Caco-2 (cell line): ENCODE results near the gene CSK. TPM values are rescaled to one million over a fixed set of nuclear protein-coding genes. Genes with fewer than 3 reads are reported as not detected.

ENCODE experiments used
- BruUV-seq: library from RNA; stranded (reverse); fragments of 400-500 nt; replicated peaks from 2 replicates; lab custom pipeline; 2021; lab: Mats Ljungman, UMichigan
- CTCF ChIA-PET: fragments of 300-600 bp; sonication (Branson Sonifier 250); formaldehyde crosslinking; loops from one replicate; lab custom pipeline; 2022; ENCODE audit warnings: antibody characterized with exemption; lab: Charles Lee
- POLR2A ChIA-PET: fragments of 300-600 bp; sonication (Branson Sonifier 250); formaldehyde crosslinking; loops from one replicate; lab custom pipeline; 2022; ENCODE audit warnings: antibody characterized with exemption; lab: Charles Lee
- DNase-seq, 2 experiments: peaks; one replicate each; pipeline versions ENCODE4 v3.0.0 to v3.0.0-alpha.2; 2020 to 2022
- H3K27me3 ChIP-seq: replicated peaks from 2 replicates; pipeline ENCODE4 v1.6.0; 2011; ENCODE audit warnings: low read length; ENCODE audit not compliant: control insufficient read depth, insufficient read depth
- H3K36me3 ChIP-seq: 2 replicates; pipeline ENCODE4 v1.5.1; 2011; ENCODE audit warnings: low read length; ENCODE audit not compliant: control insufficient read depth, insufficient read depth
- H3K4me1 ChIP-seq: fragments of 250-450 bp; sonication (Bioruptor Pico); 2 replicates; pipeline ENCODE4 v1.5.1; 2020; ENCODE audit warnings: mild to moderate bottlenecking
- H3K4me3 ChIP-seq: 2 replicates; pipeline ENCODE4 v1.5.1; 2011; ENCODE audit warnings: low read depth, mild to moderate bottlenecking, control low read depth, low read length
- H3K9me3 ChIP-seq: fragments of 250-450 bp; sonication (Bioruptor Pico); 2 replicates; pipeline ENCODE4 v1.5.1; 2020; ENCODE audit warnings: mild to moderate bottlenecking, moderate library complexity
- H3K27ac Mint-ChIP-seq: one replicate; pipeline ENCODE4 v1.8.0; 2022; ENCODE audit warnings: mixed read lengths; ENCODE audit not compliant: unreplicated experiment
- H3K27me3 Mint-ChIP-seq: one replicate; pipeline ENCODE4 v1.8.0; 2022; ENCODE audit warnings: mixed read lengths; ENCODE audit not compliant: insufficient read depth, unreplicated experiment
- H3K36me3 Mint-ChIP-seq: one replicate; pipeline ENCODE4 v1.8.0; 2022; ENCODE audit warnings: mild to moderate bottlenecking, mixed read lengths; ENCODE audit not compliant: insufficient read depth, unreplicated experiment
- H3K4me1 Mint-ChIP-seq: one replicate; pipeline ENCODE4 v1.8.0; 2022; ENCODE audit warnings: low read depth, mixed read lengths; ENCODE audit not compliant: unreplicated experiment
- H3K4me3 Mint-ChIP-seq: one replicate; pipeline ENCODE4 v1.8.0; 2022; ENCODE audit warnings: mild to moderate bottlenecking, moderate library complexity, mixed read lengths; ENCODE audit not compliant: unreplicated experiment
- H3K9me3 Mint-ChIP-seq: one replicate; pipeline ENCODE4 v1.8.0; 2022; ENCODE audit warnings: mixed read lengths; ENCODE audit not compliant: unreplicated experiment
- intact Hi-C: fragments of 100-400 bp; cut with micrococcal nuclease; formaldehyde crosslinking; loops from one replicate; pipeline ENCODE4 v1.10.0; 2022; ENCODE audit not compliant: unreplicated experiment
- total RNA-seq: library from RNA; stranded (reverse); gene quantifications from 2 replicates; pipeline ENCODE4 v1.2.3, GENCODE V29; 2022
- TF ChIP-seq, protein P1 (sequence below), 2 experiments: fragments of 200-600 bp in 1 of 2; IDR thresholded peaks; 1 replicate in 1 of 2; 2 replicates in 1 of 2; pipeline versions ENCODE4 v1.5.1 to v1.8.0; 2011 to 2022; ENCODE audit warnings: antibody characterized with exemption in 1 of 2, control low read depth in 1 of 2, inconsistent platforms in 1 of 2, low read depth in 1 of 2, low read length in 1 of 2, mild to moderate bottlenecking in 1 of 2, moderate library complexity in 1 of 2; ENCODE audit not compliant: insufficient read depth in 1 of 2, severe bottlenecking in 1 of 2, unreplicated experiment in 1 of 2

Gene CSK
- total RNA-seq, 1 experiment from 2014 or later = 62.7 TPM

GRCh38 chr15:74802862-74803447 lies 21.1 kb downstream of the CSK start:
- no TSS peak for BruUV-seq
- H3K4me1 Mint-ChIP-seq = no peaks in the 10 kb centered on the region
- H3K4me1 ChIP-seq = no peaks in the 10 kb centered on the region
- intact Hi-C loops = no loop called here
- peak in 1 of 2 experiments; percentile 23 for DNase-seq
- POLR2A ChIA-PET = no interaction called here
- no peaks in the 10 kb centered on the region for H3K27me3 Mint-ChIP-seq
- TF ChIP-seq, protein P1, sequence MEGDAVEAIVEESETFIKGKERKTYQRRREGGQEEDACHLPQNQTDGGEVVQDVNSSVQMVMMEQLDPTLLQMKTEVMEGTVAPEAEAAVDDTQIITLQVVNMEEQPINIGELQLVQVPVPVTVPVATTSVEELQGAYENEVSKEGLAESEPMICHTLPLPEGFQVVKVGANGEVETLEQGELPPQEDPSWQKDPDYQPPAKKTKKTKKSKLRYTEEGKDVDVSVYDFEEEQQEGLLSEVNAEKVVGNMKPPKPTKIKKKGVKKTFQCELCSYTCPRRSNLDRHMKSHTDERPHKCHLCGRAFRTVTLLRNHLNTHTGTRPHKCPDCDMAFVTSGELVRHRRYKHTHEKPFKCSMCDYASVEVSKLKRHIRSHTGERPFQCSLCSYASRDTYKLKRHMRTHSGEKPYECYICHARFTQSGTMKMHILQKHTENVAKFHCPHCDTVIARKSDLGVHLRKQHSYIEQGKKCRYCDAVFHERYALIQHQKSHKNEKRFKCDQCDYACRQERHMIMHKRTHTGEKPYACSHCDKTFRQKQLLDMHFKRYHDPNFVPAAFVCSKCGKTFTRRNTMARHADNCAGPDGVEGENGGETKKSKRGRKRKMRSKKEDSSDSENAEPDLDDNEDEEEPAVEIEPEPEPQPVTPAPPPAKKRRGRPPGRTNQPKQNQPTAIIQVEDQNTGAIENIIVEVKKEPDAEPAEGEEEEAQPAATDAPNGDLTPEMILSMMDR (IDR thresholded peaks at IDR 0.05; ENCODE audit: insufficient read depth in 1 of 2, low read depth in 1 of 2, low read length in 1 of 2, severe bottlenecking in 1 of 2, unreplicated experiment in 1 of 2) = no peak
- CTCF ChIA-PET = no interaction called here
- peaks cover 6% of the 10 kb centered on the region for H3K36me3 ChIP-seq
- H3K4me3 ChIP-seq = no peak overlapping the region
- no peaks in the 10 kb centered on the region for H3K9me3 ChIP-seq
- no peaks in the 10 kb centered on the region for H3K9me3 Mint-ChIP-seq
- no peak overlapping the region for H3K4me3 Mint-ChIP-seq
- peaks cover 37% of the 10 kb centered on the region for H3K36me3 Mint-ChIP-seq
- H3K27ac Mint-ChIP-seq = no peak overlapping the region
- no peaks in the 10 kb centered on the region for H3K27me3 ChIP-seq

GRCh38 chr15:74804935-74805334 lies 23.1 kb downstream of the CSK start:
- TF ChIP-seq, protein P1 (IDR thresholded peaks at IDR 0.05; ENCODE audit: insufficient read depth in 1 of 2, low read depth in 1 of 2, low read length in 1 of 2, severe bottlenecking in 1 of 2, unreplicated experiment in 1 of 2) = no peak
- DNase-seq = no peak
- no peaks in the 10 kb centered on the region for H3K4me1 ChIP-seq
- H3K27me3 ChIP-seq = no peaks in the 10 kb centered on the region
- CTCF ChIA-PET = interaction anchor here (1.0 to 1.1 kb wide), 3 partner anchors 15 to 36 kb away, joined by 3 to 4 read pairs (median 3); no protein-coding TSS in a partner anchor
- H3K9me3 ChIP-seq = no peaks in the 10 kb centered on the region
- H3K4me3 Mint-ChIP-seq = no peak overlapping the region
- H3K9me3 Mint-ChIP-seq = no peaks in the 10 kb centered on the region
- H3K27ac Mint-ChIP-seq = no peak overlapping the region
- BruUV-seq = no TSS peak
- H3K27me3 Mint-ChIP-seq = no peaks in the 10 kb centered on the region
- POLR2A ChIA-PET = interaction anchor here (0.6 kb wide), 1 partner anchor 19 kb away, joined by 3 read pairs; no protein-coding TSS in a partner anchor
- H3K36me3 Mint-ChIP-seq = peaks cover 37% of the 10 kb centered on the region
- intact Hi-C loops = no loop called here
- H3K4me1 Mint-ChIP-seq = no peaks in the 10 kb centered on the region
- no peak overlapping the region for H3K4me3 ChIP-seq
- H3K36me3 ChIP-seq = peaks cover 6% of the 10 kb centered on the region

DNA sequence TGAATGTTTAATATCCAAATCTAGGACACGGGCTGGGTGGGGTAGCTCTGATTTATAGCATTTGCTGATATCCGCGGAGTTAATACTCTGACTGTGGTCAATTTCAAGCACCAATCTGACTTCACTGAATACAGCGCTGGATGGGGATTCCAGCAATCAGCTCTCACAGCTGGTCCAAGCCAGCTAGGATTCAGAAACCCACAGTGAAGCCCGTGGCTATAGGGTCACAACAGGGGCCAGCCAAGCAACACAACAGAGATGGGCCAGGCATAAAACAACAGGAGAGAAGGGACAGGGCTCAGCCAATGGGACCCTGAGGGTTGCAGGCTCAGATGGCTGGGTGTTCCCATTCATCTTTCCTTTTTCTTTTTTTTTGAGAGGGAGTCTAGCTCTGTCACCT lies 25.4 kb downstream of the CSK start:
- Mint-ChIP-seq H3K27me3 (no peaks in the 10 kb centered on the region), H3K4me3 (no peak overlapping the region), H3K4me1 (no peaks in the 10 kb centered on the region), H3K36me3 (peaks cover 26% of the 10 kb centered on the region), H3K9me3 (no peaks in the 10 kb centered on the region), H3K27ac (no peak overlapping the region)
- Histone ChIP-seq H3K36me3 (no peaks in the 10 kb centered on the region), H3K4me1 (no peaks in the 10 kb centered on the region), H3K27me3 (no peaks in the 10 kb centered on the region), H3K4me3 (no peak overlapping the region), H3K9me3 (no peaks in the 10 kb centered on the region)
- ChIA-PET POLR2A (no interaction called here), CTCF (no interaction called here)
- no peak for DNase-seq
- BruUV-seq = no TSS peak
- intact Hi-C loops = no loop called here
- TF ChIP-seq, protein P1 (IDR thresholded peaks at IDR 0.05; ENCODE audit: insufficient read depth in 1 of 2, low read depth in 1 of 2, low read length in 1 of 2, severe bottlenecking in 1 of 2, unreplicated experiment in 1 of 2) = no peak
